ENCODE measurements around the gene SGTA.

- TF ChIP-seq, protein P1, sequence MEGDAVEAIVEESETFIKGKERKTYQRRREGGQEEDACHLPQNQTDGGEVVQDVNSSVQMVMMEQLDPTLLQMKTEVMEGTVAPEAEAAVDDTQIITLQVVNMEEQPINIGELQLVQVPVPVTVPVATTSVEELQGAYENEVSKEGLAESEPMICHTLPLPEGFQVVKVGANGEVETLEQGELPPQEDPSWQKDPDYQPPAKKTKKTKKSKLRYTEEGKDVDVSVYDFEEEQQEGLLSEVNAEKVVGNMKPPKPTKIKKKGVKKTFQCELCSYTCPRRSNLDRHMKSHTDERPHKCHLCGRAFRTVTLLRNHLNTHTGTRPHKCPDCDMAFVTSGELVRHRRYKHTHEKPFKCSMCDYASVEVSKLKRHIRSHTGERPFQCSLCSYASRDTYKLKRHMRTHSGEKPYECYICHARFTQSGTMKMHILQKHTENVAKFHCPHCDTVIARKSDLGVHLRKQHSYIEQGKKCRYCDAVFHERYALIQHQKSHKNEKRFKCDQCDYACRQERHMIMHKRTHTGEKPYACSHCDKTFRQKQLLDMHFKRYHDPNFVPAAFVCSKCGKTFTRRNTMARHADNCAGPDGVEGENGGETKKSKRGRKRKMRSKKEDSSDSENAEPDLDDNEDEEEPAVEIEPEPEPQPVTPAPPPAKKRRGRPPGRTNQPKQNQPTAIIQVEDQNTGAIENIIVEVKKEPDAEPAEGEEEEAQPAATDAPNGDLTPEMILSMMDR (IDR thresholded peaks at IDR 0.05; ENCODE audit: control extremely low read depth in 1 of 3, insufficient read depth in 1 of 3, low read depth in 1 of 3, low read length in 3 of 3): no peak
- TF ChIP-seq NRF1 (IDR thresholded peaks at IDR 0.05; ENCODE audit: low read depth, low read length) (no peak), POLR2A (IDR thresholded peaks at IDR 0.05; ENCODE audit: control extremely low read depth in 1 of 2, low read depth in 2 of 2, low read length in 2 of 2) (no peak), ASH2L (IDR thresholded peaks at IDR 0.05; ENCODE audit: low read length) (no peak), TEAD4 (IDR thresholded peaks at IDR 0.05; ENCODE audit: low read depth, low read length) (no peak), YY1 (IDR thresholded peaks at IDR 0.05; ENCODE audit: low read depth, low read length) (no peak), USF2 (IDR thresholded peaks at IDR 0.05; ENCODE audit: low read length) (no peak), KDM5A (IDR thresholded peaks at IDR 0.05; ENCODE audit: low read length) (no peak), RXRA (IDR thresholded peaks at IDR 0.05; ENCODE audit: insufficient read depth, low read depth, low read length) (no peak), GTF2F1 (IDR thresholded peaks at IDR 0.05; ENCODE audit: borderline replicate concordance, low read depth, low read length) (no peak), POLR2AphosphoS5 (IDR thresholded peaks at IDR 0.05; ENCODE audit: low read depth, low read length) (no peak), POU5F1 (IDR thresholded peaks at IDR 0.05; ENCODE audit: low read depth, low read length) (no peak), RFX5 (IDR thresholded peaks at IDR 0.05; ENCODE audit: borderline replicate concordance, low read depth, low read length) (no peak)
- TF ChIP-seq, protein P2, sequence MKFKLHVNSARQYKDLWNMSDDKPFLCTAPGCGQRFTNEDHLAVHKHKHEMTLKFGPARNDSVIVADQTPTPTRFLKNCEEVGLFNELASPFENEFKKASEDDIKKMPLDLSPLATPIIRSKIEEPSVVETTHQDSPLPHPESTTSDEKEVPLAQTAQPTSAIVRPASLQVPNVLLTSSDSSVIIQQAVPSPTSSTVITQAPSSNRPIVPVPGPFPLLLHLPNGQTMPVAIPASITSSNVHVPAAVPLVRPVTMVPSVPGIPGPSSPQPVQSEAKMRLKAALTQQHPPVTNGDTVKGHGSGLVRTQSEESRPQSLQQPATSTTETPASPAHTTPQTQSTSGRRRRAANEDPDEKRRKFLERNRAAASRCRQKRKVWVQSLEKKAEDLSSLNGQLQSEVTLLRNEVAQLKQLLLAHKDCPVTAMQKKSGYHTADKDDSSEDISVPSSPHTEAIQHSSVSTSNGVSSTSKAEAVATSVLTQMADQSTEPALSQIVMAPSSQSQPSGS (IDR thresholded peaks at IDR 0.05; ENCODE audit: low read length): no peak
These were observed 28.8 kb upstream of the SGTA start for GRCh38 chr19:2811735-2812413.

Measured in H1 (cell line).